Mesendoderm (in vitro differentiated cells): ENCODE results near the gene PCGF6.
A peak's percentile ranks its signal among the peaks of the same experiment; 100 is the strongest.
"Not testable (repeated sequence)": the region's sequence is repeated elsewhere in the genome, so short reads cannot be mapped to it uniquely, and the experiment has no call there.

Experiments
- DNase-seq: peaks from one replicate; pipeline ENCODE4 v3.0.0; 2013
- H2AK5ac ChIP-seq: 2 replicates; pipeline ENCODE4 v1.6.1; 2013; ENCODE audit warnings: low read length, inconsistent platforms
- H2BK120ac ChIP-seq: 2 replicates; pipeline ENCODE4 v1.6.1; 2013; ENCODE audit warnings: low read depth, mild to moderate bottlenecking, low read length, moderate library complexity, mixed read lengths
- H2BK15ac ChIP-seq: replicated peaks from 2 replicates; pipeline ENCODE4 v1.6.1; 2013; ENCODE audit warnings: low read depth, mild to moderate bottlenecking, moderate library complexity
- H2BK5ac ChIP-seq: 2 replicates; pipeline ENCODE4 v1.6.1; 2013; ENCODE audit warnings: low read length, inconsistent platforms
- H3K18ac ChIP-seq: 2 replicates; pipeline ENCODE4 v1.6.1; 2013; ENCODE audit warnings: mild to moderate bottlenecking, low read length, mixed read lengths
- H3K23ac ChIP-seq: one replicate; pipeline ENCODE4 v1.6.1; 2013; ENCODE audit warnings: low read length
- H3K27ac ChIP-seq: 2 replicates; pipeline ENCODE4 v1.5.1; 2013; ENCODE audit warnings: low read depth, mild to moderate bottlenecking, inconsistent platforms, low read length, moderate library complexity
- H3K27me3 ChIP-seq: 2 replicates; pipeline ENCODE4 v1.6.1; 2013; ENCODE audit warnings: low read length, control low read depth, mild to moderate bottlenecking, inconsistent platforms; ENCODE audit not compliant: insufficient read depth, poor library complexity
- H3K36me3 ChIP-seq: 2 replicates; pipeline ENCODE4 v1.6.1; 2013; ENCODE audit warnings: low read length, inconsistent platforms; ENCODE audit not compliant: control insufficient read depth, insufficient read depth
- H3K4ac ChIP-seq: one replicate; pipeline ENCODE4 v1.6.1; 2013; ENCODE audit warnings: low read depth, mild to moderate bottlenecking, low read length, moderate library complexity
- H3K4me1 ChIP-seq: 2 replicates; pipeline ENCODE4 v1.6.1; 2013; ENCODE audit warnings: low read depth, low read length, inconsistent platforms; ENCODE audit not compliant: control insufficient read depth
- H3K4me2 ChIP-seq: 2 replicates; pipeline ENCODE4 v1.6.1; 2013; ENCODE audit warnings: low read length
- H3K4me3 ChIP-seq: 2 replicates; pipeline ENCODE4 v1.5.1; 2013; ENCODE audit warnings: mild to moderate bottlenecking, low read length
- H3K56ac ChIP-seq: one replicate; pipeline ENCODE4 v1.6.1; 2013; ENCODE audit warnings: low read length
- H3K79me1 ChIP-seq: 2 replicates; pipeline ENCODE4 v1.6.1; 2013; ENCODE audit warnings: low read length, inconsistent platforms
- H3K79me2 ChIP-seq: 2 replicates; pipeline ENCODE4 v1.6.1; 2013; ENCODE audit warnings: mild to moderate bottlenecking, low read length; ENCODE audit not compliant: control insufficient read depth, insufficient read depth
- H3K9ac ChIP-seq: 2 replicates; pipeline ENCODE4 v1.6.1; 2013; ENCODE audit warnings: low read length, inconsistent platforms
- H4K5ac ChIP-seq: one replicate; pipeline ENCODE4 v1.6.1; 2013; ENCODE audit warnings: low read length
- H4K8ac ChIP-seq: one replicate; pipeline ENCODE4 v1.6.1; 2013; ENCODE audit warnings: low read depth, mild to moderate bottlenecking, control low read depth, low read length, moderate library complexity
- WGBS: extraction: QIAGEN DNeasy Blood & Tissue Kit; methylation state at CpG from one replicate; pipeline ENCODE4 v1.1.7; 2013; ENCODE audit warnings: low lambda C conversion rate, missing lambda C conversion rate; ENCODE audit not compliant: insufficient coverage; ENCODE audit errors: extremely low coverage; 5-methylcytosine and 5-hydroxymethylcytosine counted together

PCGF6 gene

GRCh38 chr10:103259989-103260388 lies 91.0 kb downstream of the PCGF6 start:
- H3K27me3 ChIP-seq: no peaks in the 10 kb centered on the region
- no peak overlapping the region for H2AK5ac ChIP-seq
- no peak overlapping the region for H3K4me2 ChIP-seq
- no peak overlapping the region for H3K18ac ChIP-seq
- H3K4ac ChIP-seq: no peak overlapping the region
- H2BK5ac ChIP-seq: no peak overlapping the region
- no peak overlapping the region for H3K23ac ChIP-seq
- no peaks in the 10 kb centered on the region for H3K4me1 ChIP-seq
- no peak overlapping the region for H3K56ac ChIP-seq
- no peaks in the 10 kb centered on the region for H3K79me1 ChIP-seq
- DNase-seq: no peak
- no peaks in the 10 kb centered on the region for H3K79me2 ChIP-seq
- no peak overlapping the region for H4K8ac ChIP-seq
- H3K9ac ChIP-seq: no peak overlapping the region
- H3K27ac ChIP-seq: no peak overlapping the region
- H3K36me3 ChIP-seq: no peaks in the 10 kb centered on the region
- H2BK120ac ChIP-seq: no peak overlapping the region
- no peak overlapping the region for H3K4me3 ChIP-seq
- H4K5ac ChIP-seq: no peak overlapping the region
- WGBS: no CpG with 5 or more reads among the region's 5 CpGs
- H2BK15ac ChIP-seq: no peak overlapping the region

DNA sequence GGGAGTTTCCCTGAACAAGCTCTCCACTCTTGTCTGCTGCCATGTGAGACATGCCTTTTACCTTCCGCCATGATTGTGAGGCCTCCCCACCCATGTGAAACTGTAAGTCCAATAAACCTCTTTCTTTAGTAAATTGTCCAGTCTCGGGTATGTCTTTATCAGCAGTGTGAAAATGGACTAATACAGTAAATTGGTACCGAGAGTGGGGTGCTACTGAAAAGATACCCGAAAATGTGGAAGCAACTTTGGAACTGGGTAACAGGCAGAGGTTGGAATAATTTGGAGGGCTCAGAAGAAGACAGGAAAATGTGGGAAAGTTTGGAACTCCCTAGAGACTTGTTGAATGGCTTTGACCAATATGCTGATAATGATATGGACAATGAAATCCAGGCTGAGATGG lies 92.0 kb downstream of the PCGF6 start:
- H3K4me1 ChIP-seq, H3K4ac ChIP-seq, H3K4me3 ChIP-seq, H3K4me2 ChIP-seq, H4K5ac ChIP-seq, H3K9ac ChIP-seq, H3K18ac ChIP-seq, H3K79me1 ChIP-seq, H3K36me3 ChIP-seq, H3K27me3 ChIP-seq, H2BK5ac ChIP-seq, H3K79me2 ChIP-seq, H3K56ac ChIP-seq, H3K27ac ChIP-seq, DNase-seq, H2BK120ac ChIP-seq, H4K8ac ChIP-seq, H2BK15ac ChIP-seq, H2AK5ac ChIP-seq, H3K23ac ChIP-seq: not testable (repeated sequence)
- no CpG with 5 or more reads among the region's 4 CpGs for WGBS

- Histone ChIP-seq H3K23ac (no peak overlapping the region), H3K56ac (no peak overlapping the region), H3K4me1 (no peaks in the 10 kb centered on the region), H3K4me2 (no peak overlapping the region), H3K27me3 (no peaks in the 10 kb centered on the region), H3K79me2 (no peaks in the 10 kb centered on the region), H2AK5ac (no peak overlapping the region), H3K79me1 (no peaks in the 10 kb centered on the region), H3K36me3 (no peaks in the 10 kb centered on the region), H4K5ac (no peak overlapping the region), H3K27ac (no peak overlapping the region), H3K18ac (no peak overlapping the region), H2BK5ac (no peak overlapping the region), H2BK15ac (no peak overlapping the region), H4K8ac (no peak overlapping the region), H3K4ac (no peak overlapping the region), H3K4me3 (no peak overlapping the region), H2BK120ac (no peak overlapping the region), H3K9ac (no peak overlapping the region)
- DNase-seq: no peak
Measured at GRCh38 chr10:103257812-103258211, 93.1 kb downstream of the PCGF6 start.

DNA sequence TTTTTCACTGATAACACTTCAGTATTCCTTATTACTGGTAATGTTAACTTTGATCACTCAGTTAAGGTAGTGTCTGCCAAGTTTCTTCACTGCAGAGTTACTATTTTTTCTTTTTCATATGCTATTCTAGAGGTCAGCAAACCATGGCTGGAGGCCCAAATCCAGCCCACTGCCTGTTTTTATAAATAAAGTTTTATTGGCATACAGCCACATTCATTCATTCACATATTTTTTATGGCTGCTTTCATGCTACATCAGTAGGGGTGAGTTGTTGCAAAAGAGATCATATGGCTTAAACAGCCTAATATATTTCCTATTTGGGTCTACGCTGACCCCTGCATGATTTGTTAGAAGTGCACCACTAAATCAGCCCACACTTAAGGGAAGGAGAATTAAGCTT lies 94.3 kb downstream of the PCGF6 start:
- H2BK15ac ChIP-seq: no peak overlapping the region
- H3K4me1 ChIP-seq: no peaks in the 10 kb centered on the region
- no peak overlapping the region for H3K4me2 ChIP-seq
- no peak overlapping the region for H3K23ac ChIP-seq
- no peak overlapping the region for H3K18ac ChIP-seq
- H4K5ac ChIP-seq: no peak overlapping the region
- H3K36me3 ChIP-seq: no peaks in the 10 kb centered on the region
- H3K27me3 ChIP-seq: no peaks in the 10 kb centered on the region
- no peak overlapping the region for H2BK5ac ChIP-seq
- no peak overlapping the region for H2AK5ac ChIP-seq
- H3K56ac ChIP-seq: no peak overlapping the region
- DNase-seq: no peak
- H3K4ac ChIP-seq: no peak overlapping the region
- WGBS: no CpG with 5 or more reads among the region's 1 CpG
- H3K27ac ChIP-seq: no peak overlapping the region
- no peak overlapping the region for H3K4me3 ChIP-seq
- no peak overlapping the region for H4K8ac ChIP-seq
- H3K9ac ChIP-seq: no peak overlapping the region
- H3K79me1 ChIP-seq: no peaks in the 10 kb centered on the region
- H2BK120ac ChIP-seq: no peak overlapping the region
- H3K79me2 ChIP-seq: no peaks in the 10 kb centered on the region

GRCh38 chr10:103254538-103255325 lies 96.2 kb downstream of the PCGF6 start:
- Histone ChIP-seq H3K56ac (no peak overlapping the region), H2BK15ac (no peak overlapping the region), H3K4me1 (no peaks in the 10 kb centered on the region), H3K27me3 (no peaks in the 10 kb centered on the region), H2AK5ac (no peak overlapping the region), H3K36me3 (no peaks in the 10 kb centered on the region), H3K79me1 (no peaks in the 10 kb centered on the region), H3K4ac (no peak overlapping the region), H3K18ac (no peak overlapping the region), H2BK5ac (no peak overlapping the region), H3K4me3 (no peak overlapping the region), H3K9ac (no peak overlapping the region), H2BK120ac (no peak overlapping the region), H3K79me2 (no peaks in the 10 kb centered on the region), H3K27ac (no peak overlapping the region), H3K23ac (no peak overlapping the region), H4K8ac (no peak overlapping the region), H4K5ac (no peak overlapping the region), H3K4me2 (no peak overlapping the region)
- WGBS: no CpG with 5 or more reads among the region's 4 CpGs
- peak; percentile 41 for DNase-seq

DNA sequence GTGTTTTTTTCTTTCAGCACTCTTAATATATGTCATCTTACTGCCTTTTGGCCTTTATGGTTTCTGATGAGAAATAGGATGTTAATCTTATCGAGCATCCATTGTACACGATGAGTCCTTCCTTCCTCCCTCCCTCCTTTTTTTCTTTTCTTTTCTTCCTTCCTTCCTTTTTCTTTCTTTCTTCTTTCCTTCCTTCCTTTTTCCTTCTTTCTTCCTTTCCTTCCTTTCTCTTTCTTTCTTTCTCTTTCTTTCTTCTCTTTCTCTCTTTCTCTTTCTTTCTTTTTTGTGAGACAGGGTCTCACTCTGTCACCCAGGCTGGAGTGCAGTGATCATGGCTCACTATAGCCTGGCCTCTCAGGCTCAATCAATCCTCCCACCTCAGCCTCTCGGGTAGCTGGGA lies 96.8 kb downstream of the PCGF6 start:
- H3K9ac ChIP-seq: no peak overlapping the region
- H3K56ac ChIP-seq: no peak overlapping the region
- no peak overlapping the region for H3K27ac ChIP-seq
- no peak overlapping the region for H3K4me3 ChIP-seq
- H3K36me3 ChIP-seq: no peaks in the 10 kb centered on the region
- no peak overlapping the region for H2BK5ac ChIP-seq
- DNase-seq: no peak
- H3K18ac ChIP-seq: no peak overlapping the region
- H2BK15ac ChIP-seq: no peak overlapping the region
- no peak overlapping the region for H4K5ac ChIP-seq
- no peaks in the 10 kb centered on the region for H3K79me1 ChIP-seq
- no CpG with 5 or more reads among the region's 3 CpGs for WGBS
- no peak overlapping the region for H2AK5ac ChIP-seq
- no peak overlapping the region for H3K4me2 ChIP-seq
- no peak overlapping the region for H3K4ac ChIP-seq
- H3K79me2 ChIP-seq: no peaks in the 10 kb centered on the region
- no peaks in the 10 kb centered on the region for H3K4me1 ChIP-seq
- H3K23ac ChIP-seq: no peak overlapping the region
- H4K8ac ChIP-seq: no peak overlapping the region
- H3K27me3 ChIP-seq: no peaks in the 10 kb centered on the region
- no peak overlapping the region for H2BK120ac ChIP-seq
